Lung (tissue), 12 donors: ENCODE results near the gene LEF1. TPM values are rescaled to one million over a fixed set of nuclear protein-coding genes. Genes with fewer than 3 reads are reported as not detected.

ENCODE experiments used
- ATAC-seq: fragments of 200-7000 bp; cut with Tn5 transposase; one replicate; pipeline ENCODE4 v1.9.1; 2020; ENCODE audit warnings: moderate number of reproducible peaks; ENCODE audit not compliant: insufficient read depth, low FRiP score
- DNase-seq, 3 donors: peaks; one replicate each; pipeline ENCODE4 v3.0.0-alpha.2; 2013 to 2017
- H3K27ac ChIP-seq, 2 donors: one replicate each; pipeline ENCODE4 v1.5.1; 2013; ENCODE audit warnings: mild to moderate bottlenecking in 2 of 2, moderate library complexity in 2 of 2, control low read depth in 1 of 2, inconsistent platforms in 1 of 2, low read depth in 1 of 2, low read length in 1 of 2
- H3K27me3 ChIP-seq, 3 donors: one replicate each; pipeline ENCODE4 v1.5.1; 2013; ENCODE audit warnings: low read length in 2 of 3; ENCODE audit not compliant: control insufficient read depth in 3 of 3, insufficient read depth in 3 of 3
- H3K36me3 ChIP-seq, 4 donors: one replicate each; pipeline ENCODE4 v1.5.1; 2013; ENCODE audit warnings: low read length in 4 of 4, mild to moderate bottlenecking in 1 of 4, moderate library complexity in 1 of 4; ENCODE audit not compliant: control insufficient read depth in 4 of 4, insufficient read depth in 4 of 4
- H3K4me1 ChIP-seq, 5 donors: one replicate each; pipeline ENCODE4 v1.5.1; 2013; ENCODE audit warnings: low read length in 5 of 5, mild to moderate bottlenecking in 2 of 5, moderate library complexity in 1 of 5; ENCODE audit not compliant: control insufficient read depth in 5 of 5, insufficient read depth in 5 of 5
- H3K4me3 ChIP-seq: one replicate; pipeline ENCODE4 v1.5.1; 2013; ENCODE audit warnings: mild to moderate bottlenecking, control low read depth, moderate library complexity
- H3K9ac ChIP-seq, 2 donors: one replicate each; pipeline ENCODE4 v1.5.1; 2013; ENCODE audit warnings: low read length in 2 of 2, control low read depth in 1 of 2; ENCODE audit not compliant: insufficient read depth in 1 of 2
- H3K9me3 ChIP-seq, 4 donors: one replicate each; pipeline ENCODE4 v1.5.1; 2013; ENCODE audit warnings: low read length in 3 of 4, mild to moderate bottlenecking in 1 of 4, moderate library complexity in 1 of 4; ENCODE audit not compliant: control insufficient read depth in 4 of 4, insufficient read depth in 3 of 4
- CTCF ChIP-seq: IDR thresholded peaks from 2 replicates; pipeline ENCODE4 v1.5.1; 2012; ENCODE audit warnings: mild to moderate bottlenecking; ENCODE audit errors: control extremely low read depth, extremely low read depth
- WGBS, 2 donors: extraction: QIAGEN DNeasy Blood & Tissue Kit; methylation state at CpG; one replicate each; pipeline ENCODE4 v1.1.7; 2013; 5-methylcytosine and 5-hydroxymethylcytosine counted together
- polyA plus RNA-seq, 2 donors: library from polyadenylated mRNA; stranded (reverse); fragments of 200-250 nt; gene quantifications; one replicate each; pipeline ENCODE4 v1.2.1, GENCODE V29; 2013
- total RNA-seq, 2 donors: library from RNA; depleted of rRNA in 1 of 2; stranded (reverse); fragments of >200 nt in 1 of 2; gene quantifications; one replicate each; pipeline ENCODE4 v1.2.1, GENCODE V29; 2014 to 2021
- donor health status: control.
- donor health status: control.
- donor health status: Bipolar disorder and iron deficiency.
- donor health status: healthy.
- donor health status: DM: yes; HTN: yes; CAD: no.

Gene LEF1
- total and polyA plus RNA-seq, 4 donors, result 2.7 to 25.4 (median 4.0) TPM

- no peak for TF ChIP-seq CTCF
- Histone ChIP-seq H3K4me1 (no peaks in the 10 kb centered on the region), H3K9ac (no peak overlapping the region), H3K36me3 (no peaks in the 10 kb centered on the region), H3K9me3 (no peaks in the 10 kb centered on the region), H3K4me3 (no peak overlapping the region), H3K27ac (no peak overlapping the region), H3K27me3 (no peaks in the 10 kb centered on the region)
- WGBS, 2 donors, result 81 to 82% methylated on average over 5 of the region's 5 CpGs
- DNase-seq (no peak), ATAC-seq (no peak)
Observed at GRCh38 chr4:108097990-108098553, 70.7 kb downstream of the LEF1 start.

GRCh38 chr4:108094923-108095482, 73.7 kb downstream of the LEF1 start:
- no peak for DNase-seq
- no peak for TF ChIP-seq CTCF
- no peak overlapping the region for H3K27ac ChIP-seq
- H3K36me3 ChIP-seq, result no peaks in the 10 kb centered on the region
- ATAC-seq, result no peak
- H3K9me3 ChIP-seq, result no peaks in the 10 kb centered on the region
- no peak overlapping the region for H3K9ac ChIP-seq
- H3K4me1 ChIP-seq, result peaks cover 0 to 9% (median 0%) of the 10 kb centered on the region in 5 donors
- no peaks in the 10 kb centered on the region for H3K27me3 ChIP-seq
- WGBS, 2 donors, result 76 to 81% methylated on average over 5 of the region's 5 CpGs
- H3K4me3 ChIP-seq, result no peak overlapping the region

GRCh38 chr4:108094131-108094530, 74.6 kb downstream of the LEF1 start:
- Histone ChIP-seq H3K9ac (no peak overlapping the region), H3K4me3 (no peak overlapping the region), H3K27me3 (no peaks in the 10 kb centered on the region), H3K9me3 (no peaks in the 10 kb centered on the region), H3K4me1 (peaks cover 0 to 9% (median 0%) of the 10 kb centered on the region in 5 donors), H3K36me3 (no peaks in the 10 kb centered on the region), H3K27ac (no peak overlapping the region)
- no peak for TF ChIP-seq CTCF
- ATAC-seq (no peak), DNase-seq (no peak)
- whole genome bisulfite sequencing, 2 donors, result 70 to 85% methylated on average over 2 of the region's 2 CpGs

GRCh38 chr4:108092288-108092687, 76.4 kb downstream of the LEF1 start:
- 89% methylated on average over 2 of the region's 2 CpGs for WGBS, 2 donors
- DNase-seq, result peak; percentile 39 to 62 (median 57)

More at GRCh38 chr4:108092288-108092687, 76.4 kb downstream of the LEF1 start:
- peaks cover 0 to 9% (median 0%) of the 10 kb centered on the region in 5 donors for H3K4me1 ChIP-seq
- no peak overlapping the region for H3K9ac ChIP-seq
- no peaks in the 10 kb centered on the region for H3K9me3 ChIP-seq
- no peaks in the 10 kb centered on the region for H3K36me3 ChIP-seq
- ATAC-seq, result no peak
- H3K4me3 ChIP-seq, result no peak overlapping the region
- no peak overlapping the region for H3K27ac ChIP-seq
- no peak for TF ChIP-seq CTCF
- no peaks in the 10 kb centered on the region for H3K27me3 ChIP-seq
